Measurements from ENCODE around the gene BBS1. TPM values are rescaled to one million over a fixed set of nuclear protein-coding genes. Genes with fewer than 3 reads are reported as not detected.

Gene BBS1
- total RNA-seq, 1 donor from 2014 or later: 14.8 TPM

DNA sequence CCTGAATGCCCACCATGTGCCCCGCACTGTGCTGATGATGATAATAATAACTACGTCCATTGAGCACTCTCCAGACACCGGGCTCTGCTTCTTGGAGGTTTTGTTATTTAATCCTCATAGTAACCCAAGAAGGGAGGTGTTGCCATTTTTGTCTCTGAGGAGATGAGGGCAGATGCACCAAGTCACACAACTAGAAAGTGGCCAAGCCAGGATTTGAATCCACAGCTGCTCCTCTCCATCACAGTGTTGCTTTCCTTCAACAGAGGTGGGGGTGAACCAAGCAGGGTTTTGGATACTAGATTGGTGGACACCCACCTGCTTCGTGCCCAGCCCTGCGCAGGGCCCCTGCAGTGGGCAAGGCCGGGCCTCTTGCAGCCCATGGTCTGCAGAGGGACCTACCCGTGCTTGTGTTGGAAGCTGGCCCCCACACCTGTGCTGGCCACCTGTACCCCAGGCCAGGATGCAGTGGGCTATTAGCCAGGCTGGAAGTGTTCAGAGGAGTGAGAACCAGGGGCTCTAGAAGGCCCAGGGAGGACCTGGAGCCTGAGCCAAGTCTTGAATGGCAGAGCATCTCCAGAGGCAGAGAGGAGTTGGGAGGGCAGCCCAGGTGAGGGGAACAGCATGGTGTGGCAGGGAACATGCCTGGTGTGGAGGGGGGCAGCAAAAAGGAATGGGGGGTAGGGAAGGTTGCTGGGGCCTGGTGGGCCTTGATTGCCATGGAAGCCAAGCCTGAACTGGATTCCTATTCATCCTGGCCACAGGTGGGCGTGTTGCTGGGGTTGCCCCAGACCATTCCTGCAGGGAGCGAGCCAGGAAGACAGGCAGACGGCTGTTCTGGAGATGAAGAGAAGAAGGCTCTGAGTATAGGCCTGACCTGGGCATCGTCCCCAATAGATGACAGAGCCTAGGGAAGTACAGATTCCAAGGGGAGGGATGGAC, 32.9 kb upstream of the BBS1 start:
- no peak for DNase-seq (ENCODE audit: low spot score)

DNA sequence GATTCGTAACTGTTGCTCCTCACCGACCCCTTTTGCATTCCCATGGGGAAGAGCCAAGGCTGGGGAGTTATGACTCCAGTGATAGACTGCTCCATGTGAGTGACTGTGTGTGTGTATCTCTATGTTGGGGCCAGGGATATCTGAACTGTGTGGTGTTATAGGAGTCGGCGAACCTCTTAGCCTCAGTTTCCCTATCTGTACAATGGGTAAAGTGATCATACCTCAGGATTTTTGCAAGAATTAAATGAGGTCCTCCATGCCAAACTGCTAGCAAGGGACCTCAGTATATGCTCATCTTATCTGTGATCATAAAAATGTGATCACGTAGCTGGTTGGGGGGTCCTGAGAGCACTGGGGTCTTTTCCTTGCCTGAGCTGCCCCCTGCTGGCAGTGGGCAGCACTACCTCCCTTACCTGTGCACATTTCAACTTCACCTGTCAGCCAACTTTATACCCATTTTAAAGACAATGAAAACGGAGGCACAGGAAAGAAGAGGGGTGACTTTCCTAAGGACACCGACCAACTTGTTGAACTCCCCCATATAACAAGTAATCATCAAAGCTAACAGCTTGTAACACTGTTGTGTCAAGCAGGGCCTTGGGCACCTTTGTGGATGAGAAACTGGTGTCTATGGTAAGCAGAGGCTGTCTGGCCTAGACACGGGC, 31.6 kb upstream of the BBS1 start:
- DNase-seq (ENCODE audit: low spot score): no peak

DNA sequence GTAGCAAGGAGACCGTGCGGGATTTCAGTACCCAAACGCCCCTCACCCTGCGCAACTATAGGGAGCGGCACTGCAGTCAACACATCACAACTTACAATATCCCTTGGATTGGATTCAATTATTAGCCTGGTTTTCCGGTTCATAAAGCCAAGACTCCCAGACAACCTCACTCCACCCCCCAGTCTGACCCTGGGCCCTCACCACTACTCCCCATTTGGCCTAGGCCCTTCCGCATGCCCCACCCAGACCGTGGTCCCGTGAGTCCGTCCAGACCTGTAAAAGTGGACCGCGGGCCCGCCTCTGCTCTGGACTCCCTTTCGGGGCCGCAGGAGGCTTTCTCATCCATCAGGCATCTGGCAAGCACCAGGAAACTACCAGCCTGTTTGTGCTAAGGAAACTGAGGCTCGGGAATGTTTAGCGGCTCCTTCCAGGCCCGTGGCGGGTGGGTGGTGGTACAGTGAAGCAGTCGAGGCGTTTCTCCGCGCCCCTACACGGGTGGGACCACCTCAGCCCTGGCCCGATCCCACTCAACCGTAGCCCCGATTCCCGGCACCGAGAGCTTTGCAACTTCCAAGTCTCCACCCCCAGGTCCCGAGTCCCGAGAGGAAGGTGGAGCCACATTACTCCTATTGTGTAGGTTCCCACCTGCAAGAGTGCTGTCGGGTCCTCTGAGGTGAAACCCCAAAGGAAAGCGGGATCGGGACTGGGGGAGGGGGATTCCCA, 30.9 kb upstream of the BBS1 start:
- no peak for DNase-seq (ENCODE audit: low spot score)

GRCh38 chr11:66480117-66480938, 30.1 kb upstream of the BBS1 start, which contains the start of gene DPP3:
TSS of gene DPP3 (plus strand) at chr11:66480434. CDS start at chr11:66482201, 1,767 bp downstream.
- peak; percentile 99 for DNase-seq (ENCODE audit: low spot score)

GRCh38 chr11:66484806-66485380, 25.5 kb upstream of the BBS1 start:
- no peak for DNase-seq (ENCODE audit: low spot score)

DNA sequence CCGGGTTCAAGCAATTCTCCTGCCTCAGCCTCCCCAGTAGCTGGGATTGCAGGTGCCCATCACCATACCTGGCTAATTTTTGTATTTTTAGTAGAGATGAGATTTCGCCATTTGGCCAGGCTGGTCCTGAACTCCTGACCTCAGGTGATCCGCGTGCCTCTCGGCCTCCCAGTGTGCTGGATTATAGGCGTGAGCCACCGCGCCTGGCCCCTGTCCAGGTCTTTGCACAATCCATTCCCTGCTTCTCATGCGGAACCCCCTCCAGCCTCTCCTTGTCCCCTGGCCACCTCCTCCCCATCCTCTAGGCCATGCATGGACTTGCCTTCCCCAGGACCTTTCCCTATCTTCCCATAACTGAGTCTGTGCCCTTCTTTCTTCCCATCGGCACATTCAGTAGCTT, 21.5 kb upstream of the BBS1 start:
- no peak for DNase-seq (ENCODE audit: low spot score)

DNA sequence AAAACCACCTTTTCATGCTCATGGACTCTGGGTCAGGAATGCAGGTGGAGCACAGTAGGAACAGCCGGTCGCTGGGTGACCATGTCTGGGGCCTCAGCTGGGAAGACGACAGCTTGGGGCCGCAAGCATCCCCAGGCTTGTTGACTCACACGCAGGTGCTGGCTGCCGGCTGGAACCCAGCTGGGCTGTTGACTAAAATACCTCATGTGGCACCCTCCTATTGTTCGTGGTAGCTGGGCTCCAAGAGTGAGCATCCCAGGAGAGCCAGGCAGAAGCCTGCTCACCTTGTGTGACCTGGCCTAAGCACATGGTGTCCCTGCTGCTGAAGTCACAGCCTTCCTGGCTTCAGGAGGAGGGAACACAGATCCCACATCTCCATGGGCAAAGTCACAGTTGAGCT, 20.8 kb upstream of the BBS1 start:
- DNase-seq (ENCODE audit: low spot score): no peak

- DNase-seq (ENCODE audit: low spot score): no peak
Observed at GRCh38 chr11:66491315-66491935, 19.0 kb upstream of the BBS1 start.

DNA sequence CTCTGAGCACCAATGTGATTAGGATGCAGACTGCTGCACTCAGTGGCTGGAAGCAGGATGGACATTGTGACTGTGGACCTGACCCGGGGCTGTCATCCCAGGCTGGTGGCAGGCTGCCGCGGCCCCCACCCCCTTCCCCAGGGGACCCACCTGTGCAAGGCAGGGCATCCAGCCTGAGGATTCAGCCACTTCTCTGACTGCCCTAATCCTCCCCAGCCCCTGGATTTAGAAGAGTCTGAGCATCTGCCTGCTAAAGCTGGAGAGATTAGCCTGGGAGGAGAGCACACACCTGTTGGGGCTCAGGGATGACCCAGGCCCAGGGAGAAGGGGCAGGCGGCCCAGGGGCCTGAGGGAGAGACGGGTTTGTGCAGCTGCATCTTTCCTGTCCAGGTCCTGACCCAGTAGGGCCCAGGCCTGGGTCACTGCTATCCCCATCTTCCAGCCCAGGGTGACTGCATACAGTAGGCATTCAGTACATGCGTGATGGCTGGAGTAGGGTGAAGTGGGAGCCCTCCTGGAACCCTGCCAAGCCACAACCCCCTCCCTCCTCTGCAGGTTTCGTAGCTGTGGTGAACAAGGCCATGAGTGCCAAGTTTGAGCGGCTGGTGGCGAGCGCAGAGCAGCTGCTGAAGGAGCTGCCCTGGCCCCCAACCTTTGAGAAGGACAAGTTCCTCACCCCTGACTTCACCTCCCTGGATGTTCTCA, 18.1 kb upstream of the BBS1 start:
- no peak for DNase-seq (ENCODE audit: low spot score)

- DNase-seq (ENCODE audit: low spot score): no peak
Observed at GRCh38 chr11:66493130-66493529, 17.3 kb upstream of the BBS1 start.

GRCh38 chr11:66494458-66494857, 16.0 kb upstream of the BBS1 start:
- no peak for DNase-seq (ENCODE audit: low spot score)

GRCh38 chr11:66494935-66495334, 15.5 kb upstream of the BBS1 start:
- no peak for DNase-seq (ENCODE audit: low spot score)

GRCh38 chr11:66495401-66495854, 15.0 kb upstream of the BBS1 start:
- no peak for DNase-seq (ENCODE audit: low spot score)

- no peak for DNase-seq (ENCODE audit: low spot score)
Observed at GRCh38 chr11:66497206-66497605, 13.2 kb upstream of the BBS1 start.

DNA sequence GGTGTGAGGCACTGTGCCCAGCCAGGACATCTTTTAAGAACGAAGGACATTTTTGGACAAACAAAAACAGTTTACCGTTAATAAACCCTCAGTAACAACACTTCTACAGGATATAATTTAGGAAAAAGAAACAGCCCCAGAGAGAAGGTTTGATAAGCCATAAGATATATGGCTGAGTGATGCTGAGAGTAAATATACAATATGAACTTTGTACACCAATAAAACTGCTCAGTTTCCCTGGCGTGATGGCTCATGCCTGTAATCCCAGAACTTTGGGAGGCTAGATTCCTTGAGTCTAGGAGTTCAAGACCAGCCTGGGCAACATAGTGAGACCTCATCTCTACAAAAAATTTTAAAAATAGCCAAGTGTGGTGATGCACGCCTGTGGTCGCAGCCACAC, 11.9 kb upstream of the BBS1 start:
- DNase-seq (ENCODE audit: low spot score): no peak

DNA sequence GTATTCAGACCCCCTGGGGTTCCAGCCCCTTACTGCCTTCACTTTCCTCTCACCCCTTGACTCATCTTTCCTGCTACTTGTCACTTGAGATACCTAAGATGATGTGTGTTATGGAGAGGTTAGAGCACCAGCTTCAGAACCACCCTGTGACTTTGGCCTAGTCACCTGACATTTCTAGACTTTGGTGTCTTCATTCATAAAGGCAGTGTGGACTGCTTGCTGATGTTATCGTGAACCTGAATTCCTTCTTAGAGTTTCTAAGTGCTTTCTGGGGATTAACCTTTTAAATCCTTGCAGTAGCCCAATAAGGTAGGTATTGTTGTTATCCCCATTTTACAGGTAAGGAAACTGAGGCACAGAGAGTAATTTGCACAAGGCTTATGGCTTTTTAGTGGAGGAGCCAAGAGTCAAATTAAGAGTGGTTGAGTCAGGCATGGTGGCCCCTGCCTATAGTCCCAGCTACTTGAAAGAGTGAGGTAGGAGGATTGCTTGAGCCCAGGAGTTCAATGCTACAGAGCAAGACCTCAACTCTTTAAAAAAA, 5.1 kb upstream of the BBS1 start:
- no peak for DNase-seq (ENCODE audit: low spot score)

DNA sequence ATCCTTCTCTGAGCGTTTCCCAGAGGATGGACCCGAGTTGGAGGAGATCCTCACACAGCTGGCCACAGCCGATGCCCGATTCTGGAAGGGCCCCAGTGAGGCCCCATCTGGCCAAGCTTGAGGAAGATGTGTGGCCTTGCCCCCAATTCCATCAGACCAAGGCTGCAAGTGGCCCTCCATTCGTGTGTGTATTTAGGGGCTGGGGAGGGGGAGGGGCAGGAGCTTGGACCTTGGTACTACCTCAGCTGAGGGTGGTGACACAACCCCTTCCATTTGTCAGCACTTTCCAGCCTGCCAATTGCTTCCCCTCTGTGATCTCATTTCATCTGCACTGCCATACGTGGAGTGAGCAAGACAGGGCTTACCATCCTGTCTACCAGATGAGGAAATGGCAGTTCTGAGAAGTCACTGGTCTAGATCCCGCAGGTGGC, 1.3 kb upstream of the BBS1 start:
- DNase-seq (ENCODE audit: low spot score): no peak

- DNase-seq (ENCODE audit: low spot score): no peak
Observed at GRCh38 chr11:66510990-66511339, 530 bp downstream of the BBS1 start.

GRCh38 chr11:66523611-66524010, 13.2 kb downstream of the BBS1 start:
- DNase-seq (ENCODE audit: low spot score): no peak
